ENCODE data around the gene OPCML. TPM values are rescaled to one million over a fixed set of nuclear protein-coding genes. Genes with fewer than 3 reads are reported as not detected.

Gene OPCML
- total RNA-seq, 4 donors from 2014 or later: 0.06 to 0.83 (median 0.24) TPM

- Histone ChIP-seq H3K4me1 (no peaks in the 10 kb centered on the region), H3K27me3 (peaks cover 0 to 20% (median 0%) of the 10 kb centered on the region in 4 donors), H3K27ac (replicated peaks in 1 of 4) (no peak overlapping the region), H3K36me3 (no peaks in the 10 kb centered on the region), H3K9me3 (no peaks in the 10 kb centered on the region), H3K4me3 (no peak overlapping the region)
- no peak for TF ChIP-seq CTCF (IDR thresholded peaks at IDR 0.05)
- TF ChIP-seq EP300 (IDR thresholded peaks at IDR 0.05): no peak
- TF ChIP-seq POLR2AphosphoS5 (IDR thresholded peaks at IDR 0.05): no peak
- TF ChIP-seq POLR2A (IDR thresholded peaks at IDR 0.05; ENCODE audit: low read depth): no peak
- no peak for DNase-seq (ENCODE audit: extremely low spot score)
- intact Hi-C loops (cut with DNase I): no loop called here
- WGBS: 42% methylated on average over 11 of the region's 11 CpGs
Observed at GRCh38 chr11:133265530-133266035, 266.7 kb downstream of the OPCML start.

GRCh38 chr11:133263332-133263731, 269.0 kb downstream of the OPCML start:
- Histone ChIP-seq H3K36me3 (no peaks in the 10 kb centered on the region), H3K27ac (replicated peaks in 1 of 4) (no peak overlapping the region), H3K4me1 (no peaks in the 10 kb centered on the region), H3K27me3 (peaks cover 0 to 26% (median 0%) of the 10 kb centered on the region in 4 donors), H3K9me3 (no peaks in the 10 kb centered on the region), H3K4me3 (no peak overlapping the region)
- intact Hi-C loops (cut with DNase I): no loop called here
- no peak for DNase-seq (ENCODE audit: extremely low spot score)
- no peak for TF ChIP-seq POLR2A (IDR thresholded peaks at IDR 0.05; ENCODE audit: low read depth)
- no peak for TF ChIP-seq POLR2AphosphoS5 (IDR thresholded peaks at IDR 0.05)
- TF ChIP-seq CTCF (IDR thresholded peaks at IDR 0.05): no peak
- TF ChIP-seq EP300 (IDR thresholded peaks at IDR 0.05): no peak
- 90% methylated on average over 2 of the region's 2 CpGs for WGBS

GRCh38 chr11:133258751-133259150, 273.6 kb downstream of the OPCML start:
- Histone ChIP-seq H3K27ac (replicated peaks in 1 of 4) (no peak overlapping the region), H3K36me3 (no peaks in the 10 kb centered on the region), H3K9me3 (no peaks in the 10 kb centered on the region), H3K4me1 (no peaks in the 10 kb centered on the region), H3K4me3 (no peak overlapping the region), H3K27me3 (peaks cover 0 to 18% (median 0%) of the 10 kb centered on the region in 4 donors)
- intact Hi-C loops (cut with DNase I): no loop called here
- WGBS: 80% methylated on average over 2 of the region's 2 CpGs
- TF ChIP-seq EP300 (IDR thresholded peaks at IDR 0.05) (no peak), POLR2A (IDR thresholded peaks at IDR 0.05; ENCODE audit: low read depth) (no peak), POLR2AphosphoS5 (IDR thresholded peaks at IDR 0.05) (no peak), CTCF (IDR thresholded peaks at IDR 0.05) (no peak)
- DNase-seq (ENCODE audit: extremely low spot score): no peak

GRCh38 chr11:133254601-133255000, 277.7 kb downstream of the OPCML start:
- Histone ChIP-seq H3K27me3 (no peaks in the 10 kb centered on the region), H3K4me1 (no peaks in the 10 kb centered on the region), H3K27ac (replicated peaks in 1 of 4) (no peak overlapping the region), H3K36me3 (no peaks in the 10 kb centered on the region), H3K9me3 (no peaks in the 10 kb centered on the region), H3K4me3 (no peak overlapping the region)
- TF ChIP-seq CTCF (IDR thresholded peaks at IDR 0.05) (no peak), POLR2AphosphoS5 (IDR thresholded peaks at IDR 0.05) (no peak)
- intact Hi-C loops (cut with DNase I): no loop called here
- no peak for DNase-seq (ENCODE audit: extremely low spot score)
- WGBS: 44% methylated on average over 3 of the region's 3 CpGs

- intact Hi-C loops (cut with DNase I): no loop called here
- no peak for DNase-seq (ENCODE audit: extremely low spot score)
- Histone ChIP-seq H3K36me3 (no peaks in the 10 kb centered on the region), H3K27ac (replicated peaks in 1 of 4) (no peak overlapping the region), H3K4me3 (no peak overlapping the region), H3K27me3 (no peaks in the 10 kb centered on the region), H3K4me1 (no peaks in the 10 kb centered on the region), H3K9me3 (no peaks in the 10 kb centered on the region)
- TF ChIP-seq CTCF (IDR thresholded peaks at IDR 0.05) (no peak), EP300 (IDR thresholded peaks at IDR 0.05) (no peak)
- 86% methylated on average over 3 of the region's 3 CpGs for WGBS
Observed at GRCh38 chr11:133253570-133253969, 278.7 kb downstream of the OPCML start.

All from esophagus muscularis mucosa (tissue), 4 donors.